Fibroblast of the aortic adventitia (primary cell): ENCODE measurements around the gene SYCE3. TPM values are rescaled to one million over a fixed set of nuclear protein-coding genes. Genes with fewer than 3 reads are reported as not detected.

Experiments used
- DNase-seq: peaks from one replicate; pipeline ENCODE4 v3.0.0-alpha.2; 2010; ENCODE audit warnings: low read depth
- H3K4me3 ChIP-seq: 2 replicates; pipeline ENCODE4 v1.5.1; 2011; ENCODE audit warnings: low read depth, mild to moderate bottlenecking, control low read depth, low read length, moderate library complexity
- CTCF ChIP-seq: IDR thresholded peaks from 2 replicates; pipeline ENCODE4 v1.5.1; 2011; ENCODE audit warnings: mild to moderate bottlenecking, low read length, control low read depth, inconsistent platforms; ENCODE audit not compliant: insufficient read depth
- total RNA-seq: library from RNA; depleted of rRNA; stranded (reverse); fragments of >200 nt; gene quantifications from 2 replicates; pipeline ENCODE4 v1.2.3, GENCODE V29; 2012; ENCODE audit warnings: low replicate concordance

SYCE3 gene
- total RNA-seq, 1 donor = not detected

GRCh38 chr22:50507421-50507990 lies 55.2 kb downstream of the SYCE3 start, which contains the start of gene LMF2:
LMF2 (minus strand) TSS chr22:50507702; CDS start chr22:50507675, 27 bp downstream.
- H3K4me3 ChIP-seq = peak within 1 kb of the TSS; percentile 99
- TF ChIP-seq CTCF = no peak
- no peak for DNase-seq

DNA sequence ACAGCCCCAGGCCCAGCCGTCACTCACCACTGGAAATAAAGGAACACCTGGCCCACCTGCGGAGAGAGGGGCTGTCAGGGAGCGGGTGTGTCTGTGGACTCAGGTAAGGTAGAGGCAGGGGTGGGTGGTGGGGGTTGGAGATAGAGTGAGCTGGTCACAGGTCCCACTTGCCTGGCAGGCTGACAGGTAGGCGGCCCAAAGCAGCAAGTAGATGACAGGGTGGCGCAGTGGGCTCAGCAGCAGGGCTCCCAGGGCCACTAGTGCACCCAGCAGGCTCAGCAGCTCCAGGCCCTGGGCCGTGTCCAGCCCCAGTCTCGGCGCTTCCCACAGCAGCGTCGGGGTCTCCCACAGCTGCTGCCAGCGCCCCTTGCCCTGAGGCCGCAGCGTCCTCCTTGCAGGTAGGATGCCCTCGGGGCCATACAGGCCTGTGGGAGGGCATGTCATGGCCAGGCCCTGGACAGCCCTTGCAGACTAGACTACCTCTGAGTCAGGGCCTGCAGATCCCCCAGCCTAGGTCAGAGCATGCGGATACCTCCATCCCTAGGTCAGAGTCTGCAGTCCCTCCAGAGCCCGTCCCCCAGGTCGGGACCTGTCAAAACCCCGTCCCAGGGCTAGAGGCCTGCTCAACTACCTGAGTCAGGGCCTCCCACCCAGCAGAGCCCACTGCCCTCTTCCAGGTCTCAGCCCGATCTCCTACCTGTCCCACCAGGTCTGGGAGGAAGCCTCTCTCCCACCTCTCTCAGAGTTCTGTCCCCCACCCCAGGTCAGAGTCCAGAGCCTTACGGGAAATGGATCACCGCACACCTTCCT lies 55.9 kb downstream of the SYCE3 start:
- no peak for DNase-seq
- no peak for TF ChIP-seq CTCF
- H3K4me3 ChIP-seq = peak overlapping the region; percentile 99

DNA sequence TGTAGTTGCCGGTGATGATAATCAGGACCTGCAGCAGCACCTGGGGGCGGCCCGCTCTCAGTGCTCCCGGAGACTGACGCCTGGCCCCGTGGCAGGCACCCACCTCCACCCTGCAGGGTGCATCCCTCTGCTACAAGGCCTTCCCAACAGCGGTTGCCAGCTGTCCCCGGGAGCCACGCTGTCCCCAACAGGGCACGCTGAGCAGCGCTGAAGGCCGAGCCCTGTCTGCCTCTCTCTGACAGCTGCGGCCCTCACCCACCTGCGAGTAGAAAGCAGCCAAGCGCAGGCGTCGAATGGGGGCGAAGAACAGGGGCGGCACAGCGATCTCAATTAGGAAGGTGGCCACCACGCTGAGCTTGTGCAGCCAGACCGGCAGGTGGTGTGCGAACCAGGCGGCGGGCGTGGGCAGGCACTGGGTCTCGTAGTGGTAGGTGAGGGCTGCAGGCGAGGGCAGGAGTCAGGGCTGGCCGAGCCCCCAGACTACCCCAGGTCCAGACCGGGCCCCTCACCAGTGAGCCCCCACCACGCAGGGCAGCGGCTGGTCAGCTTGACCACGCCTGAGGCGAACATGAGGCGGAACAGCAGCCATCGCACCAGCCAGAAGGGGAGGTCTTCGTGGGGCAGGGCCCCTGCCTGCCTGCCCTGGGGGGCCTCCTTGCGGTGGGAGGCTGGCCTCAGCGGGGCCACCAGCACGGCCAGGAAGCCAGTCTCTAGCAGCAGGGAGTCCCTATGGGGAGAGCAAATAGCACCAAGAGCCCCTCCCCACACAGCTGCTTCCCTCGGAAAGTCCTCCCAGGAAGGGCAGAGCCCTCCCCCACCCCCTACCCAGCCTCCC lies 56.7 kb downstream of the SYCE3 start:
- no peak for TF ChIP-seq CTCF
- no peak for DNase-seq
- peak overlapping the region; percentile 99 for H3K4me3 ChIP-seq

GRCh38 chr22:50505276-50505775 lies 57.4 kb downstream of the SYCE3 start:
- no peak for DNase-seq
- no peak overlapping the region for H3K4me3 ChIP-seq
- TF ChIP-seq CTCF = no peak

GRCh38 chr22:50504369-50505211 lies 58.1 kb downstream of the SYCE3 start:
- H3K4me3 ChIP-seq = no peak overlapping the region
- no peak for TF ChIP-seq CTCF
- DNase-seq = no peak
